Activated naive CD8-positive, alpha-beta T cell treated with anti-CD3 and anti-CD28 coated beads, Interleukin-2, amount 10 ng/mL, durations not matched to agents 7 days and 5 days (primary cell): ENCODE measurements around the gene NLRP5. TPM values are rescaled to one million over a fixed set of nuclear protein-coding genes. Genes with fewer than 3 reads are reported as not detected.
"Not testable (repeated sequence)": the region's sequence is repeated elsewhere in the genome, so short reads cannot be mapped to it uniquely, and the experiment has no call there.

Source experiments
- ATAC-seq: fragments of 150-1000 bp; cut with Tn5 transposase; one replicate; pipeline ENCODE4 v1.10.0; 2021; ENCODE audit warnings: low read depth, moderate library complexity
- POLR2A ChIA-PET: fragments of 350-600 bp; sonication (Branson Sonifier 250); formaldehyde crosslinking; loops from one replicate; lab custom pipeline; 2021; ENCODE audit warnings: antibody characterized with exemption; lab: Charles Lee
- DNase-seq: peaks from one replicate; pipeline ENCODE4 v3.0.0; 2021
- H3K27ac Mint-ChIP-seq: one replicate; pipeline ENCODE4 v1.8.0; 2022; ENCODE audit warnings: mild to moderate bottlenecking, mixed read lengths
- H3K27me3 Mint-ChIP-seq: one replicate; pipeline ENCODE4 v1.8.0; 2022; ENCODE audit warnings: mild to moderate bottlenecking, moderate library complexity, mixed read lengths
- H3K36me3 Mint-ChIP-seq: one replicate; pipeline ENCODE4 v1.8.0; 2021; ENCODE audit warnings: mild to moderate bottlenecking, mixed read lengths
- H3K4me1 Mint-ChIP-seq: one replicate; pipeline ENCODE4 v1.8.0; 2021; ENCODE audit warnings: mixed read lengths
- H3K4me3 Mint-ChIP-seq: one replicate; pipeline ENCODE4 v1.8.0; 2022; ENCODE audit warnings: mild to moderate bottlenecking, moderate library complexity, mixed read lengths
- H3K9me3 Mint-ChIP-seq: one replicate; pipeline ENCODE4 v1.8.0; 2021; ENCODE audit warnings: mixed read lengths
- total RNA-seq, 2 experiments: library from RNA; stranded (reverse); gene quantifications; one replicate each; pipeline ENCODE4 v1.2.3, GENCODE V29; 2021

NLRP5 gene
- total RNA-seq, result not detected

- H3K9me3 Mint-ChIP-seq, result peaks cover 2% of the 10 kb centered on the region
- DNase-seq (no peak), ATAC-seq (no peak)
- POLR2A ChIA-PET, result no interaction called here
- no peak within 1 kb of the TSS for H3K27ac Mint-ChIP-seq
- H3K4me3 Mint-ChIP-seq, result no peak within 1 kb of the TSS
- H3K4me1 Mint-ChIP-seq, result no peaks in the 10 kb centered on the region
- no peaks in the 10 kb centered on the region for H3K36me3 Mint-ChIP-seq
- H3K27me3 Mint-ChIP-seq, result no peaks in the 10 kb centered on the region
These were observed at the start of gene NLRP5 for GRCh38 chr19:55986487-55986886. TSS of gene NLRP5 (plus strand) at chr19:55986775.

GRCh38 chr19:55939206-55939605, 47.4 kb upstream of the NLRP5 start:
- H3K27ac Mint-ChIP-seq, result no peak overlapping the region
- H3K9me3 Mint-ChIP-seq, result peaks cover 15% of the 10 kb centered on the region
- no peaks in the 10 kb centered on the region for H3K36me3 Mint-ChIP-seq
- DNase-seq, result no peak
- ATAC-seq, result no peak
- H3K4me1 Mint-ChIP-seq, result no peaks in the 10 kb centered on the region
- H3K27me3 Mint-ChIP-seq, result no peaks in the 10 kb centered on the region
- no peak overlapping the region for H3K4me3 Mint-ChIP-seq
- POLR2A ChIA-PET, result no interaction called here

GRCh38 chr19:55940306-55940705, 46.3 kb upstream of the NLRP5 start:
- POLR2A ChIA-PET, result no interaction called here
- ATAC-seq, result no peak
- H3K27ac Mint-ChIP-seq, result no peak overlapping the region
- no peak for DNase-seq
- no peaks in the 10 kb centered on the region for H3K27me3 Mint-ChIP-seq
- peaks cover 15% of the 10 kb centered on the region for H3K9me3 Mint-ChIP-seq
- no peak overlapping the region for H3K4me3 Mint-ChIP-seq
- no peaks in the 10 kb centered on the region for H3K4me1 Mint-ChIP-seq
- H3K36me3 Mint-ChIP-seq, result no peaks in the 10 kb centered on the region

GRCh38 chr19:55947532-55947931, 39.0 kb upstream of the NLRP5 start, which contains the start of gene NLRP8:
TSS of gene NLRP8 (plus strand) at chr19:55947832.
- Mint-ChIP-seq H3K9me3 (peaks cover 13% of the 10 kb centered on the region), H3K27ac (no peak within 1 kb of the TSS), H3K27me3 (no peaks in the 10 kb centered on the region), H3K36me3 (peaks cover 2% of the 10 kb centered on the region), H3K4me1 (no peaks in the 10 kb centered on the region), H3K4me3 (no peak within 1 kb of the TSS)
- POLR2A ChIA-PET, result no interaction called here
- DNase-seq (no peak), ATAC-seq (no peak)

- not testable (repeated sequence) for H3K27ac Mint-ChIP-seq, H3K4me1 Mint-ChIP-seq
These were observed 36.0 kb upstream of the NLRP5 start for GRCh38 chr19:55950566-55950965.

GRCh38 chr19:55956431-55956830, 30.1 kb upstream of the NLRP5 start:
- no peaks in the 10 kb centered on the region for H3K36me3 Mint-ChIP-seq
- POLR2A ChIA-PET, result no interaction called here
- no peaks in the 10 kb centered on the region for H3K27me3 Mint-ChIP-seq
- H3K27ac Mint-ChIP-seq, result no peak overlapping the region
- H3K4me3 Mint-ChIP-seq, result no peak overlapping the region
- no peaks in the 10 kb centered on the region for H3K4me1 Mint-ChIP-seq
- no peak for ATAC-seq
- peaks cover 3% of the 10 kb centered on the region for H3K9me3 Mint-ChIP-seq
- no peak for DNase-seq

More at GRCh38 chr19:55950566-55950965, 36.0 kb upstream of the NLRP5 start:
- H3K27me3 Mint-ChIP-seq, DNase-seq, H3K36me3 Mint-ChIP-seq, POLR2A ChIA-PET, ATAC-seq, H3K4me3 Mint-ChIP-seq: not testable (repeated sequence)
- H3K9me3 Mint-ChIP-seq, result peaks cover 14% of the 10 kb centered on the region

GRCh38 chr19:55958356-55958755, 28.2 kb upstream of the NLRP5 start:
- H3K36me3 Mint-ChIP-seq, result no peaks in the 10 kb centered on the region
- H3K4me1 Mint-ChIP-seq, result no peaks in the 10 kb centered on the region
- POLR2A ChIA-PET, result no interaction called here
- peaks cover 1% of the 10 kb centered on the region for H3K9me3 Mint-ChIP-seq
- DNase-seq (no peak), ATAC-seq (no peak)
- H3K4me3 Mint-ChIP-seq, result no peak overlapping the region
- H3K27ac Mint-ChIP-seq, result no peak overlapping the region
- H3K27me3 Mint-ChIP-seq, result no peaks in the 10 kb centered on the region

- POLR2A ChIA-PET, result no interaction called here
- DNase-seq (no peak), ATAC-seq (no peak)
- Mint-ChIP-seq H3K9me3 (no peaks in the 10 kb centered on the region), H3K4me1 (no peaks in the 10 kb centered on the region), H3K36me3 (no peaks in the 10 kb centered on the region), H3K27me3 (no peaks in the 10 kb centered on the region), H3K4me3 (no peak overlapping the region), H3K27ac (no peak overlapping the region)
These were observed 26.4 kb upstream of the NLRP5 start for GRCh38 chr19:55959996-55960675.

- Mint-ChIP-seq H3K4me3 (no peak overlapping the region), H3K36me3 (no peaks in the 10 kb centered on the region), H3K9me3 (peaks cover 4% of the 10 kb centered on the region), H3K4me1 (no peaks in the 10 kb centered on the region), H3K27me3 (no peaks in the 10 kb centered on the region), H3K27ac (no peak overlapping the region)
- DNase-seq, result no peak
- no peak for ATAC-seq
- POLR2A ChIA-PET, result no interaction called here
These were observed 24.4 kb upstream of the NLRP5 start for GRCh38 chr19:55962186-55962585.

GRCh38 chr19:55973982-55974381, 12.6 kb upstream of the NLRP5 start:
- Mint-ChIP-seq H3K27ac (no peak overlapping the region), H3K4me3 (no peak overlapping the region), H3K36me3 (no peaks in the 10 kb centered on the region), H3K27me3 (no peaks in the 10 kb centered on the region), H3K4me1 (peaks cover 4% of the 10 kb centered on the region), H3K9me3 (peaks cover 13% of the 10 kb centered on the region)
- ATAC-seq (no peak), DNase-seq (no peak)
- POLR2A ChIA-PET, result no interaction called here

- Mint-ChIP-seq H3K4me3 (no peak overlapping the region), H3K9me3 (peaks cover 6% of the 10 kb centered on the region), H3K27ac (no peak overlapping the region), H3K27me3 (no peaks in the 10 kb centered on the region), H3K36me3 (no peaks in the 10 kb centered on the region), H3K4me1 (no peaks in the 10 kb centered on the region)
- ATAC-seq, result no peak
- POLR2A ChIA-PET, result no interaction called here
- DNase-seq, result no peak
These were observed 6.2 kb upstream of the NLRP5 start for GRCh38 chr19:55980415-55980814.

GRCh38 chr19:55985254-55985653, 1.3 kb upstream of the NLRP5 start:
- no peaks in the 10 kb centered on the region for H3K27me3 Mint-ChIP-seq

GRCh38 chr19:55990831-55991230, 4.3 kb downstream of the NLRP5 start:
- H3K36me3 Mint-ChIP-seq, result no peaks in the 10 kb centered on the region
- no peak overlapping the region for H3K27ac Mint-ChIP-seq
- POLR2A ChIA-PET, result no interaction called here
- DNase-seq, result no peak
- no peak overlapping the region for H3K4me3 Mint-ChIP-seq
- no peak for ATAC-seq
- no peaks in the 10 kb centered on the region for H3K4me1 Mint-ChIP-seq
- H3K9me3 Mint-ChIP-seq, result peaks cover 9% of the 10 kb centered on the region
- no peaks in the 10 kb centered on the region for H3K27me3 Mint-ChIP-seq

More at GRCh38 chr19:55985254-55985653, 1.3 kb upstream of the NLRP5 start:
- Mint-ChIP-seq H3K36me3 (no peaks in the 10 kb centered on the region), H3K4me3 (no peak overlapping the region), H3K4me1 (no peaks in the 10 kb centered on the region), H3K27ac (no peak overlapping the region), H3K9me3 (peaks cover 2% of the 10 kb centered on the region)
- POLR2A ChIA-PET, result no interaction called here
- ATAC-seq (no peak), DNase-seq (no peak)

GRCh38 chr19:55993492-55993891, 6.9 kb downstream of the NLRP5 start:
- ATAC-seq, result no peak
- Mint-ChIP-seq H3K27ac (no peak overlapping the region), H3K9me3 (peaks cover 12% of the 10 kb centered on the region), H3K4me3 (no peak overlapping the region), H3K4me1 (no peaks in the 10 kb centered on the region), H3K36me3 (no peaks in the 10 kb centered on the region), H3K27me3 (no peaks in the 10 kb centered on the region)
- DNase-seq, result no peak
- POLR2A ChIA-PET, result no interaction called here
